ENCODE data around the gene HPS4. TPM values are rescaled to one million over a fixed set of nuclear protein-coding genes. Genes with fewer than 3 reads are reported as not detected.

The HPS4 gene
- total RNA-seq, 1 experiment from 2014 or later = 35.4 TPM

DNA sequence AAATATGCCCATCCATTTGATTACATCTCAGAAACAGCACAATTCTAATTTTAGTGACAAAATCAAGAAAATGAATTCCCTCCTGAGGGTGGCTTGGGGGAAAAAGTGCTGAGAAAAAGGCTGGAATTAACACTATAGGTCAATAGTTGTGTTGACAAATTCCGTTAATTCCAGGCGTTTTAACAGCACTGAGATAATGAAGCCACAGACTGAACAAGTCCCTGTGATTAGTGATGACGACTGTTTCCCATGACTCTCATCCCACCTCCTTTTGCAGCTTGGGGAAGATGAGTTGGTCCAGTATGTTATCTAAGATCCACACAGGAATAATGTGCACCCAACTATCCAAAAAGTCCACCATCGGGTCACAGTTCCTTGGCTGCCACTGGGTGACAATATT is 12.9 kb upstream of the HPS4 start:
- Histone ChIP-seq H3K9me3 (ENCODE audit: control insufficient read depth in 1 of 2, insufficient read depth in 1 of 2, low read depth in 1 of 2, low read length in 2 of 2) (no peaks in the 10 kb centered on the region), H3K27me3 (ENCODE audit: insufficient read depth, low read length) (no peaks in the 10 kb centered on the region), H3K9me2 (ENCODE audit: insufficient read depth) (no peaks in the 10 kb centered on the region), H3K4me2 (ENCODE audit: low read length) (no peak overlapping the region), H2AFZ (ENCODE audit: low read depth, low read length, poor library complexity, severe bottlenecking) (no peak overlapping the region), H4K20me1 (ENCODE audit: insufficient read depth) (no peaks in the 10 kb centered on the region), H3K79me2 (ENCODE audit: insufficient read depth, low read length) (peaks cover 9% of the 10 kb centered on the region; the same call in 1 of the 2 replicates), H3K9ac (ENCODE audit: low read length) (no peak overlapping the region), H3K4me1 (ENCODE audit: control insufficient read depth in 1 of 2, insufficient read depth in 2 of 2, low read length in 2 of 2) (no peaks in the 10 kb centered on the region), H3K36me3 (ENCODE audit: control insufficient read depth in 1 of 2, insufficient read depth in 2 of 2, low read length in 2 of 2) (peaks cover 49 to 59% of the 10 kb centered on the region in 2 experiments), H3K27ac (ENCODE audit: low read depth, low read length) (no peak overlapping the region), H3K4me3 (replicated peaks in 1 of 2; ENCODE audit: low read depth in 1 of 2, low read length in 2 of 2) (no peak overlapping the region)
- CTCF ChIA-PET = no interaction called here
- intact Hi-C loops (cut with micrococcal nuclease) = no loop called here
- POLR2A ChIA-PET = no interaction called here
- TF ChIP-seq POLR2AphosphoS5 (IDR thresholded peaks at IDR 0.05; ENCODE audit: low read depth, low read length) = no peak
- no peak for TF ChIP-seq YY1 (IDR thresholded peaks at IDR 0.05; ENCODE audit: extremely low read depth, insufficient replicate concordance, low read depth, low read length)
- TF ChIP-seq RAD21 (IDR thresholded peaks at IDR 0.05; ENCODE audit: low read depth) = no peak
- RAD21 ChIA-PET (ENCODE audit: low non-redundant PET in 1 of 2, low total read pairs in 2 of 2, uncharacterized antibody in 2 of 2, unreplicated experiment in 2 of 2) = no interaction called here
- DNase-seq (ENCODE audit: low read depth, low spot score) (no peak), ATAC-seq (no peak)
- BruUV-seq (replicated peaks) = no TSS peak

DNA sequence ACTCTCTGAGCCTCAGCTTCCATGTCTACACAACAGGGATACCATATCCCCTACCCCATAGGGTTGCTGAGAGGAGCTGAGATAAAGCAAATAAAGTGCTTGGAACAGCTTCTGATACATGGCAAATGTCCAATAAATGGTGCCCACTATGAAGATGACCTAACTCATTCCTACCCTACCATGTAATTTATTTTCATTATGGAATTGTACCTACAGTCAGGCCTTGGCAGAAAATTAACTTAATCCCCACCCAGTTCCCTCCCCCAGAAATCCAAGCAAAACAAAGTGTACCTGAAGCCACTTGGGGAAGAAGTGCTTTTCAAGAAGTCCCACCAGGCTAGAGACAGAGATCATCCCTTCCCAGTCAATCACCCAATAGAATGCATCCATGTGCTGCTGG is 10.9 kb upstream of the HPS4 start:
- intact Hi-C loops (cut with micrococcal nuclease) = no loop called here
- TF ChIP-seq EZH2 (IDR thresholded peaks at IDR 0.05) = no peak
- TF ChIP-seq ZNF274 (IDR thresholded peaks at IDR 0.05; ENCODE audit: low read depth, low read length) = no peak
- TF ChIP-seq, protein P1, sequence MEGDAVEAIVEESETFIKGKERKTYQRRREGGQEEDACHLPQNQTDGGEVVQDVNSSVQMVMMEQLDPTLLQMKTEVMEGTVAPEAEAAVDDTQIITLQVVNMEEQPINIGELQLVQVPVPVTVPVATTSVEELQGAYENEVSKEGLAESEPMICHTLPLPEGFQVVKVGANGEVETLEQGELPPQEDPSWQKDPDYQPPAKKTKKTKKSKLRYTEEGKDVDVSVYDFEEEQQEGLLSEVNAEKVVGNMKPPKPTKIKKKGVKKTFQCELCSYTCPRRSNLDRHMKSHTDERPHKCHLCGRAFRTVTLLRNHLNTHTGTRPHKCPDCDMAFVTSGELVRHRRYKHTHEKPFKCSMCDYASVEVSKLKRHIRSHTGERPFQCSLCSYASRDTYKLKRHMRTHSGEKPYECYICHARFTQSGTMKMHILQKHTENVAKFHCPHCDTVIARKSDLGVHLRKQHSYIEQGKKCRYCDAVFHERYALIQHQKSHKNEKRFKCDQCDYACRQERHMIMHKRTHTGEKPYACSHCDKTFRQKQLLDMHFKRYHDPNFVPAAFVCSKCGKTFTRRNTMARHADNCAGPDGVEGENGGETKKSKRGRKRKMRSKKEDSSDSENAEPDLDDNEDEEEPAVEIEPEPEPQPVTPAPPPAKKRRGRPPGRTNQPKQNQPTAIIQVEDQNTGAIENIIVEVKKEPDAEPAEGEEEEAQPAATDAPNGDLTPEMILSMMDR (IDR thresholded peaks at IDR 0.05 in 2 of 3, conservative IDR thresholded peaks at IDR 0.05 in 1 of 3; ENCODE audit: borderline replicate concordance in 1 of 3, insufficient read depth in 1 of 3, low read depth in 2 of 3, low read length in 2 of 3) = no peak
- no peak for TF ChIP-seq FOSL1 (IDR thresholded peaks at IDR 0.05; ENCODE audit: low read depth)
- TF ChIP-seq TCF7L2 (IDR thresholded peaks at IDR 0.05; ENCODE audit: borderline replicate concordance, extremely low read depth, insufficient read depth, insufficient read length) = no peak
- TF ChIP-seq SIN3A (IDR thresholded peaks at IDR 0.05; ENCODE audit: low read depth) = no peak
- Histone ChIP-seq H3K36me3 (ENCODE audit: control insufficient read depth in 1 of 2, insufficient read depth in 2 of 2, low read length in 2 of 2) (peaks cover 57 to 63% of the 10 kb centered on the region in 2 experiments), H3K9me3 (ENCODE audit: control insufficient read depth in 1 of 2, insufficient read depth in 1 of 2, low read depth in 1 of 2, low read length in 2 of 2) (no peaks in the 10 kb centered on the region), H3K4me1 (ENCODE audit: control insufficient read depth in 1 of 2, insufficient read depth in 2 of 2, low read length in 2 of 2) (no peaks in the 10 kb centered on the region), H4K20me1 (ENCODE audit: insufficient read depth) (no peaks in the 10 kb centered on the region), H3K9ac (ENCODE audit: low read length) (no peak overlapping the region), H3K4me2 (ENCODE audit: low read length) (no peak overlapping the region), H3K27ac (ENCODE audit: low read depth, low read length) (no peak overlapping the region), H3K4me3 (replicated peaks in 1 of 2; ENCODE audit: low read depth in 1 of 2, low read length in 2 of 2) (no peak overlapping the region), H3K79me2 (ENCODE audit: insufficient read depth, low read length) (peaks cover 9% of the 10 kb centered on the region; the same call in 1 of the 2 replicates), H2AFZ (ENCODE audit: low read depth, low read length, poor library complexity, severe bottlenecking) (no peak overlapping the region), H3K9me2 (ENCODE audit: insufficient read depth) (no peaks in the 10 kb centered on the region), H3K27me3 (ENCODE audit: insufficient read depth, low read length) (no peaks in the 10 kb centered on the region)
- ChIA-PET CTCF (no interaction called here), POLR2A (no interaction called here), RAD21 (ENCODE audit: low non-redundant PET in 1 of 2, low total read pairs in 2 of 2, uncharacterized antibody in 2 of 2, unreplicated experiment in 2 of 2) (no interaction called here)
- no TSS peak for BruUV-seq (replicated peaks)
- ATAC-seq (no peak), DNase-seq (ENCODE audit: low read depth, low spot score) (no peak)
